SK-N-MC (cell line): ENCODE data around the gene COL15A1.

Experiments used
- EZH2 ChIP-seq: fragments of 200-600 bp; sonication (generic); IDR thresholded peaks from one replicate; pipeline ENCODE4 v1.6.1; 2017; ENCODE audit warnings: antibody characterized with exemption
- POLR2AphosphoS5 ChIP-seq: IDR thresholded peaks from 2 replicates; pipeline ENCODE4 v1.6.1; 2012; ENCODE audit warnings: mild to moderate bottlenecking, low read depth, low read length, borderline replicate concordance

- TF ChIP-seq POLR2AphosphoS5 (no peak), EZH2 (no peak)
Measured at GRCh38 chr9:99066571-99066970, 122.9 kb downstream of the COL15A1 start.
